Nephron progenitor cell (in vitro differentiated cells): ENCODE data around the gene C1orf35.

ENCODE experiments used
- DNase-seq: peaks from one replicate; pipeline ENCODE4 v3.0.0; 2021
- H3K27ac Mint-ChIP-seq: 2 replicates; pipeline ENCODE4 v1.8.0; 2021; ENCODE audit warnings: mild to moderate bottlenecking, moderate library complexity, mixed read lengths
- H3K27me3 Mint-ChIP-seq: 2 replicates; pipeline ENCODE4 v1.8.0; 2021; ENCODE audit warnings: mild to moderate bottlenecking, low read depth, mixed read lengths; ENCODE audit not compliant: poor library complexity
- H3K36me3 Mint-ChIP-seq: 2 replicates; pipeline ENCODE4 v1.8.0; 2021; ENCODE audit warnings: low read depth, mixed read lengths
- H3K4me1 Mint-ChIP-seq: 2 replicates; pipeline ENCODE4 v1.8.0; 2021; ENCODE audit warnings: mixed read lengths
- H3K4me3 Mint-ChIP-seq: 2 replicates; pipeline ENCODE4 v1.8.0; 2021; ENCODE audit warnings: mild to moderate bottlenecking, moderate library complexity, mixed read lengths
- H3K9me3 Mint-ChIP-seq: 2 replicates; pipeline ENCODE4 v1.8.0; 2021; ENCODE audit warnings: mild to moderate bottlenecking, moderate library complexity, mixed read lengths
- CTCF ChIP-seq: fragments of 200-600 bp; sonication (generic); IDR thresholded peaks from 2 replicates; pipeline ENCODE4 v1.5.0; 2021; ENCODE audit warnings: antibody characterized with exemption

Gene C1orf35

DNA sequence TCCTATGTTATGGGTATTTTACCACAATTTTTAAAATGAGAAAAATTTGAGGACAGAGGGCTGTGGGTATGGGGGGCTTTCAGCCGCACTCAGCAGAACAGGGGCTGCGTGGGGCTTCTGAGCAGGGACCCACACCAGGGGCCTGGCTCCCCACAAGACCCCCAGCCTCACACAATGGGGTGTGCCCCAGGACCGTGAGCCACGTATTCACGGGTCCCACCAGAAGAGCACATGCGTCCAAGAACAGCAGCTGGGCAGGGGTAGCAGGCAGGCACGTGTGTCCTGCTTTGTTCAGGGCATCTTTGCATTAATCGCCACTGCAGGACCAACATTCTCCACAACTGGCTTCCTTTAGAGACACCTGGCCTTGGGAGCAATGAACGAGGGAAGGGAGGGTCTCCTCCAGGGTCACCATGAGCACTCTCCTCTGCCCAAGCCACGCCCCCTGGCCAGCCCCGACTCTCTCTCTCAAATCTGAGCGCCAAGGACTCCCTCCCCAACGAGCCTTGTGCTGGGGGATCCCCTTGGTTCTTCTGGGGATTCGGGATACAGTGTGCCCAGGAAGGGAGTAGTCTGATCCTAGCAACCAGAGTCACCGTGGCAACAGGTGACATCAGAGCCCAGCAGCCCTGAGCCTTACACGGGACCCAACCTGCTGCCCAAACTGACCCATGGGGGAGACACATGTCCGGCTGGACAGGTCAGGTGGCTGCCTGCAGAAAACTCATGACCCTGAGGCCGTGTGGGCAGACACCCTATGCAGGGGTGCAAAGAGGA, 28.0 kb downstream of the C1orf35 start:
- no peak overlapping the region for H3K4me3 Mint-ChIP-seq
- TF ChIP-seq CTCF: no peak
- no peaks in the 10 kb centered on the region for H3K36me3 Mint-ChIP-seq
- no peak for DNase-seq
- H3K9me3 Mint-ChIP-seq: no peaks in the 10 kb centered on the region
- H3K4me1 Mint-ChIP-seq: peaks cover 28% of the 10 kb centered on the region
- H3K27ac Mint-ChIP-seq: no peak overlapping the region
- peaks cover 16% of the 10 kb centered on the region for H3K27me3 Mint-ChIP-seq

DNA sequence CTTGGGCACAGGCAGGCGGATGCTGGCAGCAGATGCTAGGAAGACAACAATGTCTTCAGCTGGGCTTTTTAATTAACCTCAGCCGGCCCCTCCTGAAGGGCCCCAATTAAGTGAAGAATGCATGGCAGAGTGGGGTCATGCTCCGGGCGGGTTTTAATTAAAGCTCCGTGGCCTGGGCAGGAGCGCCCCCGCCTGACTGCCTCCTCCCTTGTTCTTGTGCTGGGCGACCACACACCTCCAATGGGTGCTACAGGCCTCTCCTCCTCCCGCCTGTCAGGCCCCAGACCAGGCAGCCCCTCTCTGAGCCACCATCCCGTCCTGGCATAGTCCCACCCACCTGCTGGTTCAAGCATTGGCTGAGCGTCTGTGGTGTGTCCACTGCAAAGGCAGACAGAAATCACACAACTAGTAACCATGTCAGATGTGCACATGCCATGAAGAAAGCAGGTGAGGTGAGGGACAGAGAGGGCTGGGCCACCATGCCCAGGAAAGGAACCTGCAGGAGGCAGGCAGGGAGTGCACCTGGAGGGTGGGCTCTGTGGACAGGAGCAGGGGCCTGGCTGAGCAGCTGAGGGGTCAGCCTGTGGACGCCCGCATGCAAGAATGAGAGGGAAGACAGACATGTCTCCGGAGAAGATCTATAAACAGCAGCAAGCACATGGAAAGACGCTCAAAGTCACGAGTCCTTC, 29.1 kb downstream of the C1orf35 start:
- peaks cover 21% of the 10 kb centered on the region for H3K27me3 Mint-ChIP-seq
- DNase-seq: peak; percentile 36
- no peak overlapping the region for H3K27ac Mint-ChIP-seq
- H3K4me1 Mint-ChIP-seq: peaks cover 24% of the 10 kb centered on the region
- H3K9me3 Mint-ChIP-seq: no peaks in the 10 kb centered on the region
- no peak for TF ChIP-seq CTCF
- H3K4me3 Mint-ChIP-seq: no peak overlapping the region
- H3K36me3 Mint-ChIP-seq: no peaks in the 10 kb centered on the region

DNA sequence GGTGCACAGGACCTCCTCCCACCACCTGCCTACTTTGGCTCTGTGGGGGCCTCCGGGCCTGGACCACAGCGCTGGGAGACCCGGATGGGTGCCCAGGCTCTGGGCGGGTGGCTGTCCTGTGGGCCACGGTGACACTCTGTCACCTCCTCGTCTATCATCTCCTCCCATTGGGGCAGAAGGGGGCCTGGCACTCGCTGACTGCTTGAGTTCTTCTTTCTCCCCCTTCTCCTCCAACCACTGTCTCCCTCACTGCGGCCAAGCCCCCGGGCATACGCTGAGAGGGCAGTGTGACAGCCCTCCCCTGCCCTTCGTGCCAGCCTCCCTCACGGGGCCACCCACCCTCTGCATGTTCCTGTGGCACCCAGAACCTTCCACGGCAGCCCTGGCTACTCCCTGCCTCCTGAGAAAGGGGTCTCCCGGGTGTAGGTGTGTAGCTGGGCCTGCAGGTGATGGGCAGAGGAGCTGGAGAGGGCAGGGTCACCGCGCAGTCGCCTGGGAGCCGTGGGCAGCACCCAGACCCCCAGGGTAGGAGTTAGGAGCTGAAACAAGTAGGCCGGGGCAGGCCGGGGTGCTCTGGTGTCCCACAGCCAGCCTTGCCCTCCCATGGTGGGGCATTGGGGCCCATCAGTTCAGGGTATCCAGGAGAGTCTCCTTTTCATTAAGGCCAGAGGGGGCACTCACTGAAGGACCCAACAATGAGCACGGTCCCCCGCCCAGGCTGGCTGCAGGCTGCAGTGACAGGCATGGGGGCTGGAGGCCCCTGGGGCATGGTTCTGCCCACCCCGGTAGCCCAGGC, 29.9 kb downstream of the C1orf35 start:
- Mint-ChIP-seq H3K4me1 (peaks cover 19% of the 10 kb centered on the region), H3K4me3 (no peak overlapping the region), H3K27ac (no peak overlapping the region), H3K27me3 (peaks cover 23% of the 10 kb centered on the region), H3K9me3 (no peaks in the 10 kb centered on the region), H3K36me3 (no peaks in the 10 kb centered on the region)
- no peak for TF ChIP-seq CTCF
- no peak for DNase-seq

DNA sequence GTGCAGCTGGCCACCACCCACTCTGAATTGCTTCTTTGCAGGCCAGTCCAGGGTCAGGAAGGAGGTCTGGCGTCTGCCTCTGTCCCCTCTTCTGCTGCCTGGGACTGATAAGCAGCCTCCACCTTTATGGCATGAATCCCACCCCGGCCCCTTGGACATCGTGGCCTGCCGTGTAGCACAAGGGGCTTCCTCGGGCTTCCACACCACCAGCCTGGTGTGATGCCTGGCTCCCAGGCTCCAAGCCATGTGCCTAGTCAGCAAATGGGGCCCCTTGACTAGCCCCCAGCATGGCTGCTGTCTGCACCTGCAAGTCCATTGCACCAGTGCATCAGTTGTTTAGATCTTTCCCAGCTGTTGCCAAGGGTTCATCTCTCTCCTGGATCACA, 30.5 kb downstream of the C1orf35 start:
- H3K4me1 Mint-ChIP-seq: peaks cover 17% of the 10 kb centered on the region
- peaks cover 24% of the 10 kb centered on the region for H3K27me3 Mint-ChIP-seq
- DNase-seq: no peak
- no peak overlapping the region for H3K4me3 Mint-ChIP-seq
- no peaks in the 10 kb centered on the region for H3K9me3 Mint-ChIP-seq
- H3K36me3 Mint-ChIP-seq: no peaks in the 10 kb centered on the region
- no peak overlapping the region for H3K27ac Mint-ChIP-seq
- no peak for TF ChIP-seq CTCF

- no peak overlapping the region for H3K27ac Mint-ChIP-seq
These were observed 31.1 kb downstream of the C1orf35 start for GRCh38 chr1:228071839-228072657.

More at GRCh38 chr1:228071839-228072657, 31.1 kb downstream of the C1orf35 start:
- H3K4me1 Mint-ChIP-seq: peaks cover 13% of the 10 kb centered on the region
- H3K4me3 Mint-ChIP-seq: no peak overlapping the region
- no peak for TF ChIP-seq CTCF
- no peak for DNase-seq
- peaks cover 24% of the 10 kb centered on the region for H3K27me3 Mint-ChIP-seq
- no peaks in the 10 kb centered on the region for H3K36me3 Mint-ChIP-seq
- H3K9me3 Mint-ChIP-seq: no peaks in the 10 kb centered on the region
